Kidney (tissue), 14 donors: ENCODE data around the gene SGCD. TPM values are rescaled to one million over a fixed set of nuclear protein-coding genes. Genes with fewer than 3 reads are reported as not detected.

Experiments
- DNase-seq, 5 donors: peaks; one replicate each; pipeline ENCODE4 v3.0.0-alpha.2; 2013 to 2020
- FAIRE-seq: peaks from 2 replicates; lab custom pipeline; 2012; peaks lifted over from hg19 to GRCh38; lab: Jason Lieb, UNC
- H3K27ac ChIP-seq, 2 donors: one replicate each; pipeline ENCODE4 v1.7.0; 2013; ENCODE audit warnings: low read depth in 2 of 2, low read length in 2 of 2, inconsistent platforms in 1 of 2
- H3K27me3 ChIP-seq: one replicate; pipeline ENCODE4 v1.7.1; 2013; ENCODE audit warnings: low read length, inconsistent platforms; ENCODE audit not compliant: control insufficient read depth, insufficient read depth
- H3K36me3 ChIP-seq, 3 donors: one replicate each; pipeline versions ENCODE4 v1.7.0 to v1.7.1; 2013; ENCODE audit warnings: low read length in 3 of 3, control low read depth in 1 of 3, inconsistent platforms in 1 of 3; ENCODE audit not compliant: insufficient read depth in 3 of 3, control insufficient read depth in 2 of 3
- H3K4me1 ChIP-seq, 3 donors: one replicate each; pipeline versions ENCODE4 v1.7.0 to v1.7.1; 2013; ENCODE audit warnings: low read length in 3 of 3, inconsistent platforms in 1 of 3, low read depth in 1 of 3; ENCODE audit not compliant: control insufficient read depth in 2 of 3, insufficient read depth in 2 of 3
- H3K4me3 ChIP-seq, 3 donors: one replicate each; pipeline versions ENCODE4 v1.7.0 to v1.8.1; 2013; ENCODE audit warnings: low read length in 3 of 3, control low read depth in 1 of 3, inconsistent platforms in 1 of 3
- H3K9ac ChIP-seq, 3 donors: one replicate each; pipeline versions ENCODE4 v1.7.0 to v1.7.1; 2013; ENCODE audit warnings: low read length in 3 of 3, control low read depth in 1 of 3, inconsistent platforms in 1 of 3
- H3K9me3 ChIP-seq, 3 donors: one replicate each; pipeline versions ENCODE4 v1.7.0 to v1.7.1; 2013; ENCODE audit warnings: low read length in 3 of 3, control low read depth in 1 of 3, inconsistent platforms in 1 of 3; ENCODE audit not compliant: control insufficient read depth in 2 of 3, insufficient read depth in 1 of 3
- CTCF ChIP-seq: IDR thresholded peaks from 3 replicates; pipeline ENCODE4 v1.5.1; 2012; ENCODE audit warnings: mild to moderate bottlenecking, moderate library complexity, borderline replicate concordance; ENCODE audit not compliant: insufficient read depth; ENCODE audit errors: extremely low read depth
- intact Hi-C: fragments of 100-400 bp; cut with DNase I; formaldehyde crosslinking; loops from one replicate; pipeline ENCODE4 v1.11.1; 2022
- polyA plus RNA-seq: library from polyadenylated mRNA; stranded (reverse); fragments of 350-450 nt; fragmentation: Illumina TruSeq; extraction: RNeasy Lipid Tissue Mini Kit (QIAGEN cat#74804); gene quantifications from one replicate; pipeline ENCODE4 v1.2.3, GENCODE V29; 2014; ENCODE audit warnings: low read depth, low replicate concordance; ENCODE audit not compliant: insufficient read depth
- total RNA-seq: library from RNA; stranded (reverse); fragmentation: NEBNext Ultra II Directional; extraction: Animal tissue kit (Norgen Biotek cat#: 25700); gene quantifications from one replicate; pipeline ENCODE4 v1.2.1, GENCODE V29; 2021
- donor health status: control.
- donor health status: control.
- donor health status: control.
- donor health status: control.
- donor health status: control.
- donor health status: DM: yes; HTN: yes; CAD: no.
- donor health status: Normal renal cell carcinoma (clear cell type).

The SGCD gene
- total and polyA plus RNA-seq, 2 donors from 2014 or later = 0.99 to 2.7 TPM

GRCh38 chr5:156515803-156516360 is 188.9 kb downstream of the SGCD start:
- Histone ChIP-seq H3K4me1 (no peaks in the 10 kb centered on the region), H3K27me3 (no peaks in the 10 kb centered on the region), H3K4me3 (no peak overlapping the region), H3K36me3 (no peaks in the 10 kb centered on the region), H3K27ac (no peak overlapping the region), H3K9ac (no peak overlapping the region), H3K9me3 (peaks cover 0 to 1% (median 0%) of the 10 kb centered on the region in 3 donors)
- no peak for TF ChIP-seq CTCF
- FAIRE-seq (no peak), DNase-seq (no peak)
- intact Hi-C loops = no loop called here

DNA sequence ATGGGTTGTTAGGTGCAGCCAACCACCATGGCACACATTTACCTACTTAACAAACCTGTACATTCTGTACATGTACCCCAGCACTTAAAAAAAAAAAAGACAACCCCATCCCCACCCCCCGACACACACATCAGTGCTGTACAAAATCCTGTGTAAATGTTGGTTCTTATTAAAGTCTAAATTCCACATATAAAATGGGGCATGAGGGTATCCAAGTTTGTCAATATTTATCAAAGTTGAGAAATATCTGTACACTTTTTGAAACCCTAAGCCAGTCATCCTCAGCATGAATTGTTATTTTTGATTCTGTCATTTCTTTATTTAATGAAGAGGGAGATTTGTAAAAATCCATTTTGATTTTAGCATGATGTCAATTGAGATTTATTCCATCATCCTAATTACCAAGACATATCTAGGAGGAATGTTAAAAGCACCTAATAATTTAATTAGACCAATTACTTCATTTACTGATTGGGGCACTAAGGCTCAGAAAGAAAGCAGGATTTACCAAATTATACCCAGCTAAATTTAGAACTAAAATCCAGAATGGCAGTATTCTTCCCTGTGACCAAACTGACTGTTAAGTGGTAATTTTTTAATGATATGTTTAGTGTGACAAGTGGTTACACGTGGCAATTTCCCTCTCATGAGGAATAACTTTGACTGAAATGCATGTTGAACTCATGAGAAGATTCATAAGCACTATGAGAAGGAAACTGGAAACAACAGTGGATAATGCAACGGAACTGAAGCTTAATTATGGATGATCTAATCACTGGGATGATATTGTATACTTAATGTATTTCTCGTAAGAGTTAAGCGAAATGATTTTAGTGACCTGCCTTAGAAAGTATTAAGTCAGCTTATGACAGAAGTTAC is 195.9 kb downstream of the SGCD start:
- no peaks in the 10 kb centered on the region for H3K4me1 ChIP-seq
- FAIRE-seq (no peak), DNase-seq (no peak)
- no peaks in the 10 kb centered on the region for H3K27me3 ChIP-seq
- H3K27ac ChIP-seq = no peak overlapping the region
- TF ChIP-seq CTCF = no peak
- no peak overlapping the region for H3K9ac ChIP-seq
- no peak overlapping the region for H3K4me3 ChIP-seq
- no peaks in the 10 kb centered on the region for H3K36me3 ChIP-seq
- intact Hi-C loops = no loop called here
- peaks cover 0 to 1% (median 0%) of the 10 kb centered on the region in 3 donors for H3K9me3 ChIP-seq

- no peak overlapping the region for H3K27ac ChIP-seq
- intact Hi-C loops = no loop called here
- no peaks in the 10 kb centered on the region for H3K27me3 ChIP-seq
- DNase-seq (no peak), FAIRE-seq (no peak)
- H3K9ac ChIP-seq = no peak overlapping the region
- no peaks in the 10 kb centered on the region for H3K36me3 ChIP-seq
- H3K4me3 ChIP-seq = no peak overlapping the region
- no peaks in the 10 kb centered on the region for H3K4me1 ChIP-seq
- peaks cover 0 to 1% (median 0%) of the 10 kb centered on the region in 3 donors for H3K9me3 ChIP-seq
- no peak for TF ChIP-seq CTCF
These were observed 196.6 kb downstream of the SGCD start for GRCh38 chr5:156523607-156524006.
